SH-SY5Y (cell line): ENCODE data around the gene GABRG3.

Source experiments
- GATA2 ChIP-seq: IDR thresholded peaks from 2 replicates; pipeline ENCODE4 v1.6.1; 2011; ENCODE audit warnings: mild to moderate bottlenecking, low read depth, low read length
- GATA3 ChIP-seq: IDR thresholded peaks from 2 replicates; pipeline ENCODE4 v1.6.1; 2011; ENCODE audit warnings: low read depth, mild to moderate bottlenecking, low read length, moderate library complexity

DNA sequence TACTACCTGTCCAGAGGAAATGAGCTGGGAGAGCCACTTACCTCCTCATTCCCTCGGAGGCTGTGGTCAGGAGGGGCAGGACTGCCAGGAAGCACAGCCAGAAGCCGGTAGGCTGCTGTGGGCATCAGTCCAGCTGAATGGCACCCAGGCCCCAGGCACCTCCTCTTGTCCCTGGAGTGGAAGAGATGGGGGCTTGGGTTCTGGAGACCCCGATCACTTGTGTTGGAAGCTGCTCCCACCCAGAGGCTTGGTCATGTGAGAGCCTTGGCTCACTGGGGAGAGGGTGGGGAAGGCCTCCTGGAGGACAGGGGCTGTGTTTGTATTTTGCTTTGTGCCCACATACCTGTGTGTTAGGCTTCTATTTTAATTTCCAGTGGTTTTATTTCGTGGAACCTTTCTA lies 261.9 kb downstream of the GABRG3 start:
- TF ChIP-seq GATA2, result no peak
- TF ChIP-seq GATA3, result no peak
